IMR-90 (cell line): ENCODE measurements around the gene PDLIM1. TPM values are rescaled to one million over a fixed set of nuclear protein-coding genes. Genes with fewer than 3 reads are reported as not detected.

Source experiments
- ATAC-seq: fragments of 200-7000 bp; cut with Tn5 transposase; 2 replicates; pipeline ENCODE4 v1.9.1; 2020; ENCODE audit warnings: low read depth, mild to moderate bottlenecking, moderate library complexity
- BruUV-seq: library from RNA; stranded (reverse); fragments of 400-500 nt; replicated peaks from 2 replicates; lab custom pipeline; 2021; lab: Mats Ljungman, UMichigan
- CTCF ChIA-PET: fragments of 300-600 bp; formaldehyde crosslinking; extraction: SDS; loops from one replicate; lab custom pipeline; 2021; ENCODE audit warnings: antibody characterized with exemption; lab: Yijun Ruan, JAX
- POLR2A ChIA-PET: fragments of 300-600 bp; sonication (Branson Sonifier 250); formaldehyde crosslinking; loops from one replicate; lab custom pipeline; 2022; ENCODE audit warnings: antibody characterized with exemption; ENCODE audit not compliant: unreplicated experiment; lab: Charles Lee
- DNase-seq: peaks from one replicate; pipeline ENCODE4 v3.0.0; 2013
- H2AFZ ChIP-seq: replicated peaks from 2 replicates; pipeline ENCODE3; 2013; ENCODE audit warnings: low read length, mild to moderate bottlenecking; ENCODE audit not compliant: poor library complexity
- H2AK5ac ChIP-seq: 2 replicates; pipeline ENCODE4 v1.6.1; 2013; ENCODE audit warnings: low read depth, low read length, inconsistent platforms
- H2AK9ac ChIP-seq: replicated peaks from 2 replicates; pipeline ENCODE3; 2013; ENCODE audit warnings: mild to moderate bottlenecking, low read depth, low read length, moderate library complexity; ENCODE audit not compliant: poor library complexity
- H2BK120ac ChIP-seq: 2 replicates; pipeline ENCODE4 v1.6.1; 2013; ENCODE audit warnings: low read depth, low read length, inconsistent platforms
- H2BK15ac ChIP-seq: 3 replicates; pipeline ENCODE4 v1.6.1; 2013; ENCODE audit warnings: low read depth, low read length, inconsistent platforms
- H2BK20ac ChIP-seq: 2 replicates; pipeline ENCODE4 v1.6.1; 2013; ENCODE audit warnings: low read depth, mild to moderate bottlenecking, inconsistent platforms, low read length, moderate library complexity
- H2BK5ac ChIP-seq: 2 replicates; pipeline ENCODE4 v1.6.1; 2013; ENCODE audit warnings: mild to moderate bottlenecking, low read depth, low read length, inconsistent platforms; ENCODE audit not compliant: poor library complexity, severe bottlenecking
- H3K14ac ChIP-seq: replicated peaks from 2 replicates; pipeline ENCODE4 v1.6.1; 2013; ENCODE audit warnings: low read depth, low read length, inconsistent platforms
- H3K18ac ChIP-seq: 2 replicates; pipeline ENCODE4 v1.6.1; 2013; ENCODE audit warnings: low read depth, low read length, control low read depth
- H3K23ac ChIP-seq: 2 replicates; pipeline ENCODE4 v1.6.1; 2013; ENCODE audit warnings: low read depth, low read length, inconsistent platforms
- H3K27ac ChIP-seq: 2 replicates; pipeline ENCODE4 v1.5.1; 2013; ENCODE audit warnings: mild to moderate bottlenecking, control low read depth, low read length; ENCODE audit not compliant: insufficient read depth
- H3K27me3 ChIP-seq: 2 replicates; pipeline ENCODE4 v1.6.1; 2013; ENCODE audit warnings: low read length; ENCODE audit not compliant: control insufficient read depth, insufficient read depth
- H3K36me3 ChIP-seq: 2 replicates; pipeline ENCODE4 v1.6.1; 2013; ENCODE audit warnings: low read length, mixed read lengths; ENCODE audit not compliant: control insufficient read depth, insufficient read depth
- H3K4ac ChIP-seq: 2 replicates; pipeline ENCODE4 v1.6.1; 2013; ENCODE audit warnings: low read depth, low read length, inconsistent platforms
- H3K4me1 ChIP-seq: 2 replicates; pipeline ENCODE4 v1.6.1; 2013; ENCODE audit warnings: low read length, mixed read lengths; ENCODE audit not compliant: control insufficient read depth, insufficient read depth
- H3K4me2 ChIP-seq: 2 replicates; pipeline ENCODE4 v1.6.1; 2013; ENCODE audit warnings: low read depth, mild to moderate bottlenecking, control low read depth, low read length, moderate library complexity
- H3K4me3 ChIP-seq: 2 replicates; pipeline ENCODE4 v1.5.1; 2013; ENCODE audit warnings: low read depth, mild to moderate bottlenecking, control low read depth, low read length, moderate library complexity; ENCODE audit not compliant: insufficient read depth
- H3K56ac ChIP-seq: 2 replicates; pipeline ENCODE4 v1.6.1; 2013; ENCODE audit warnings: low read length, inconsistent platforms; ENCODE audit not compliant: insufficient read depth; ENCODE audit errors: extremely low read depth
- H3K79me1 ChIP-seq, 2 experiments: 2 replicates each; pipeline ENCODE4 v1.6.1; 2013; ENCODE audit warnings: low read length in 2 of 2, inconsistent platforms in 1 of 2, low read depth in 1 of 2
- H3K9ac ChIP-seq: 2 replicates; pipeline ENCODE4 v1.6.1; 2013; ENCODE audit warnings: low read depth, low read length, control low read depth
- H3K9me1 ChIP-seq: 2 replicates; pipeline ENCODE4 v1.6.1; 2013; ENCODE audit warnings: low read length, inconsistent platforms; ENCODE audit not compliant: insufficient read depth
- H3K9me3 ChIP-seq: 2 replicates; pipeline ENCODE4 v1.6.1; 2013; ENCODE audit warnings: low read length; ENCODE audit not compliant: control insufficient read depth, insufficient read depth
- H4K20me1 ChIP-seq: 2 replicates; pipeline ENCODE4 v1.6.1; 2013; ENCODE audit warnings: low read length, inconsistent platforms; ENCODE audit not compliant: insufficient read depth
- H4K5ac ChIP-seq: 2 replicates; pipeline ENCODE4 v1.6.1; 2013; ENCODE audit warnings: mild to moderate bottlenecking, low read depth, low read length, control low read depth
- H4K8ac ChIP-seq, 2 experiments: 2 replicates each; pipeline ENCODE4 v1.6.1; 2013; ENCODE audit warnings: low read depth in 2 of 2, low read length in 2 of 2, control low read depth in 1 of 2, inconsistent platforms in 1 of 2
- H4K91ac ChIP-seq: 2 replicates; pipeline ENCODE4 v1.6.1; 2013; ENCODE audit warnings: low read depth, low read length, inconsistent platforms; ENCODE audit not compliant: insufficient read depth
- BHLHE40 ChIP-seq: fragments of 150-350 bp; IDR thresholded peaks from 2 replicates; pipeline ENCODE4 v1.6.1; 2016; ENCODE audit warnings: mild to moderate bottlenecking, low read depth, low read length
- CEBPB ChIP-seq: IDR thresholded peaks from 2 replicates; pipeline ENCODE4 v1.6.1; 2012; ENCODE audit warnings: low read depth, low read length, improper control_type of control experiment
- CTCF ChIP-seq: conservative IDR thresholded peaks from 2 replicates; pipeline ENCODE4 v1.5.1; 2012; ENCODE audit warnings: mild to moderate bottlenecking, low read depth, low read length, improper control_type of control experiment
- ELK1 ChIP-seq: fragments of 150-350 bp; IDR thresholded peaks from 2 replicates; pipeline ENCODE4 v1.6.1; 2016; ENCODE audit warnings: low read depth, mild to moderate bottlenecking, low read length, moderate library complexity, borderline replicate concordance
- FOS ChIP-seq: fragments of 150-350 bp; IDR thresholded peaks from 2 replicates; pipeline ENCODE4 v1.6.1; 2016; ENCODE audit warnings: low read depth, low read length
- MAFK ChIP-seq: IDR thresholded peaks from 2 replicates; pipeline ENCODE4 v1.6.1; 2012; ENCODE audit warnings: low read depth, low read length, improper control_type of control experiment
- MAZ ChIP-seq: IDR thresholded peaks from 2 replicates; pipeline ENCODE4 v1.6.1; 2012; ENCODE audit warnings: low read depth, mild to moderate bottlenecking, low read length, improper control_type of control experiment, moderate library complexity, borderline replicate concordance
- MXI1 ChIP-seq: IDR thresholded peaks from 2 replicates; pipeline ENCODE4 v1.6.1; 2012; ENCODE audit warnings: low read depth, mild to moderate bottlenecking, low read length, moderate library complexity, borderline replicate concordance
- NFE2L2 ChIP-seq: fragments of 150-350 bp; IDR thresholded peaks from 2 replicates; pipeline ENCODE4 v1.6.1; 2016; ENCODE audit warnings: low read depth, mild to moderate bottlenecking, low read length
- RAD21 ChIP-seq: IDR thresholded peaks from 2 replicates; pipeline ENCODE4 v1.6.1; 2012; ENCODE audit warnings: low read length, improper control_type of control experiment
- RCOR1 ChIP-seq: IDR thresholded peaks from 2 replicates; pipeline ENCODE4 v1.6.1; 2012; ENCODE audit warnings: mild to moderate bottlenecking, low read length, improper control_type of control experiment; ENCODE audit not compliant: insufficient replicate concordance
- RFX5 ChIP-seq: IDR thresholded peaks from 2 replicates; pipeline ENCODE4 v1.8.0; 2012; ENCODE audit warnings: low read depth, mild to moderate bottlenecking, low read length, moderate library complexity
- SMC3 ChIP-seq: fragments of 150-350 bp; IDR thresholded peaks from 2 replicates; pipeline ENCODE4 v1.6.1; 2016; ENCODE audit warnings: low read depth, mild to moderate bottlenecking, antibody characterized with exemption, low read length, moderate library complexity
- WGBS, 2 experiments: methylation state at CpG; one replicate each; pipeline versions ENCODE4 v1.1.5 to v1.1.7; 2013; ENCODE audit warnings: missing lambda C conversion rate in 2 of 2; ENCODE audit not compliant: insufficient read length in 1 of 2; ENCODE audit errors: extremely low coverage in 2 of 2; 5-methylcytosine and 5-hydroxymethylcytosine counted together
- dilution Hi-C: fragments of 300-500 bp; cut with HindIII; formaldehyde crosslinking; loops from one replicate; pipeline ENCODE4 v1.14.3; 2018; ENCODE audit warnings: low sequenced_read_pairs; ENCODE audit not compliant: unreplicated experiment
- in situ Hi-C: fragments of 300-500 bp; cut with MboI; formaldehyde crosslinking; loops from 3 replicates; pipeline ENCODE4 v1.14.3; 2019; ENCODE audit warnings: low sequenced_read_pairs, inconsistent platforms, mixed read lengths
- intact Hi-C: fragments of 100-400 bp; cut with micrococcal nuclease; formaldehyde crosslinking; loops from 2 replicates; pipeline ENCODE4 v1.10.0; 2022
- polyA plus RNA-seq, 3 experiments: library from polyadenylated mRNA; depleted of rRNA; stranded (reverse); fragments of >200 nt; gene quantifications; 2 replicates each; pipeline ENCODE4 v1.2.3, GENCODE V29; 2012; ENCODE audit warnings: low replicate concordance in 1 of 3
- total RNA-seq: library from RNA; depleted of rRNA; stranded (reverse); fragments of >200 nt; gene quantifications from 2 replicates; pipeline ENCODE4 v1.2.3, GENCODE V29; 2012

Gene PDLIM1
- total and polyA plus RNA-seq, 2 of the 4 experiments (the other 2 are of a cell fraction): 30.1 to 187 TPM

DNA sequence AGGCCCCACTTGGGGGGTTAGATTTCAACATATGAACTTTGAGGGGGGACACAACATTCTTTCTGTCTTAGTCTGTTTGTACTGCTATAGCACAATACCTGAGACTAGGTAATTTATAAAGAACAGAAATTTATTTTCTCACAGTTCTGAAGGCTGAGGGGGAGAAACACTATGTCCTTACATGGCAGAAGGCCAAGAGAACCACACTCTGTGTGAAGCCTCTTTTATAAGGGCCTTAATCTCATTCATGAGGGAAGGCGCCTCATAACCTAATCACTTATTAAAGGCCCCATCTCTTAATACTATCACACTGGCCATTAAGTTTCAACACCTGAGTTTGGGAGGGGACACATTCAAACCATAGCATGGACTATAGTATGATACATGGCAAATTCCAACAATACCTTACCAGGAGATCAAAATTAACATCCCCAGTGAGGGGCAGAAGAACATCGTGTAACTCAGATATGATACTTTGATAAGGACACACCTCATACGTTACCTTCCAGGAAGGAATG, 9.3 kb upstream of the PDLIM1 start:
- Histone ChIP-seq H2AK5ac (no peak overlapping the region), H3K4me2 (no peak overlapping the region), H4K5ac (no peak overlapping the region), H3K79me1 (no peaks in the 10 kb centered on the region), H3K27ac (no peak overlapping the region), H3K18ac (no peak overlapping the region), H3K14ac (no peak overlapping the region), H2BK5ac (no peak overlapping the region), H3K36me3 (no peaks in the 10 kb centered on the region), H4K20me1 (no peaks in the 10 kb centered on the region), H4K8ac (no peak overlapping the region), H3K9me1 (peaks cover 6% of the 10 kb centered on the region; the same call in 1 of the 2 replicates), H3K27me3 (no peaks in the 10 kb centered on the region), H3K23ac (no peak overlapping the region), H3K4me1 (peaks cover 10% of the 10 kb centered on the region), H2BK15ac (no peak overlapping the region), H2BK120ac (no peak overlapping the region), H4K91ac (no peak overlapping the region), H3K9me3 (no peaks in the 10 kb centered on the region), H2BK20ac (no peak overlapping the region), H3K9ac (no peak overlapping the region), H3K4ac (no peak overlapping the region), H3K4me3 (no peak overlapping the region), H2AK9ac (no peak overlapping the region), H2AFZ (no peak overlapping the region), H3K56ac (no peak overlapping the region)
- no peak for TF ChIP-seq RAD21
- no peak for TF ChIP-seq BHLHE40
- TF ChIP-seq SMC3: no peak
- TF ChIP-seq MXI1: no peak
- no peak for TF ChIP-seq MAFK
- no peak for TF ChIP-seq RCOR1
- no peak for TF ChIP-seq CEBPB
- TF ChIP-seq MAZ: no peak
- TF ChIP-seq CTCF: no peak
- no peak for TF ChIP-seq ELK1
- no peak for TF ChIP-seq NFE2L2
- no peak for TF ChIP-seq RFX5
- no peak for TF ChIP-seq FOS
- POLR2A ChIA-PET: no interaction called here
- dilution Hi-C loops (no loop called here), intact Hi-C loops (no loop called here), in situ Hi-C loops (no loop called here)
- no CpG with 5 or more reads among the region's 3 CpGs for WGBS, 2 experiments
- CTCF ChIA-PET: no interaction called here
- no peak for ATAC-seq
- no TSS peak for BruUV-seq
- no peak for DNase-seq
